Body of pancreas (tissue), 4 donors: ENCODE results near the gene EYS. TPM values are rescaled to one million over a fixed set of nuclear protein-coding genes. Genes with fewer than 3 reads are reported as not detected.

Experiments
- ATAC-seq: fragments of 150-250 bp; one replicate; pipeline ENCODE4 v1.9.1; 2016
- DNase-seq, 4 donors: peaks; one replicate each; pipeline ENCODE4 v3.0.0-alpha.2; 2019
- H3K27ac ChIP-seq, 4 donors: fragments of 200-600 bp; sonication (generic); 1 replicate in 3 of 4; 2 replicates in 1 of 4; pipeline versions ENCODE4 v1.5.1 to v1.6.1; 2016 to 2019; ENCODE audit warnings: mild to moderate bottlenecking in 1 of 4, mixed read lengths in 1 of 4, moderate library complexity in 1 of 4
- H3K27me3 ChIP-seq, 2 donors: fragments of 200-600 bp; sonication (generic); one replicate each; pipeline ENCODE4 v1.6.0; 2016; ENCODE audit warnings: mild to moderate bottlenecking in 1 of 2
- H3K36me3 ChIP-seq, 2 donors: fragments of 200-600 bp; sonication (generic); replicated peaks in 1 of 2; 2 replicates each; pipeline ENCODE4 v1.5.1; 2016; ENCODE audit warnings: low read depth in 2 of 2; ENCODE audit not compliant: insufficient read depth in 1 of 2
- H3K4me1 ChIP-seq: fragments of 200-600 bp; sonication (generic); one replicate; pipeline ENCODE4 v1.6.0; 2016
- H3K4me3 ChIP-seq, 2 donors: fragments of 200-600 bp; sonication (generic); 1 replicate in 1 of 2; 2 replicates in 1 of 2; pipeline ENCODE4 v1.5.1; 2016 to 2019
- H3K9me3 ChIP-seq, 3 donors: fragments of 200-600 bp; sonication (generic); 1 replicate in 2 of 3; 2 replicates in 1 of 3; pipeline ENCODE4 v1.5.1; 2016
- POLR2A ChIP-seq, 3 donors: fragments of 450-650 bp; IDR thresholded peaks; one replicate each; pipeline ENCODE4 v1.6.1; 2016; ENCODE audit warnings: antibody characterized with exemption in 3 of 3, mild to moderate bottlenecking in 2 of 3
- WGBS, 2 donors: methylation state at CpG; one replicate each; pipeline ENCODE4 v1.1.5; 2017; 5-methylcytosine and 5-hydroxymethylcytosine counted together
- intact Hi-C: fragments of 100-400 bp; cut with DNase I; formaldehyde crosslinking; loops from one replicate; pipeline ENCODE4 v1.15.1; 2023
- total RNA-seq, 2 donors: library from RNA; depleted of rRNA; stranded (reverse); fragments of >200 nt; gene quantifications; one replicate each; pipeline ENCODE4 v1.1.0, GENCODE V29; 2016
- TF ChIP-seq, protein P1 (sequence below), 7 experiments: fragments of 450-650 bp in 4 of 7; fragments of 200-600 bp in 3 of 7; sonication (generic) in 3 of 7; IDR thresholded peaks; one replicate each; pipeline ENCODE4 v1.5.1; 2016 to 2019; ENCODE audit warnings: antibody characterized with exemption in 7 of 7

Gene EYS
- total RNA-seq, 2 donors from 2014 or later = 0.26 TPM; not detected in 1

DNA sequence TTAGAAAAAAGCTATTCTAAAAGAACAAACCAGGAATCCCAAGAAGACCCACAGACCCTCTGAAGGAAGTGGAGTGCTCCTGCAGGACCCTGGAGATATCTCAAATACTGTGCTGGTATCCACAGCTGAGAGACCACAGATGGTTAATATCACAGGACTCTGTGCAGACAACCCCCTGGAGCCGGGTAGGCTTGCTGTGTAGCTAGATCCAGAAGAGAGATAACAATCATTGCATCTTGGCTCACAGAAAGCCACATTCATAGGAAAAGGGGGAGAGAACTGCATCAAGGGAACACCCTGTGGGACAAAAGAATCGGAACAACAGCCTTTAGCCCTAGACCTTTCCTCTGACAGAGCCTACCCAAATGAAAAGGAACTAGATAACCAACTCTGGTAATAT, 1381.9 kb downstream of the EYS start:
- Histone ChIP-seq H3K4me1 (no peaks in the 10 kb centered on the region), H3K9me3 (no peaks in the 10 kb centered on the region), H3K27me3 (no peaks in the 10 kb centered on the region), H3K4me3 (no peak overlapping the region), H3K36me3 (no peaks in the 10 kb centered on the region), H3K27ac (no peak overlapping the region)
- no peak for ATAC-seq
- TF ChIP-seq, protein P1, sequence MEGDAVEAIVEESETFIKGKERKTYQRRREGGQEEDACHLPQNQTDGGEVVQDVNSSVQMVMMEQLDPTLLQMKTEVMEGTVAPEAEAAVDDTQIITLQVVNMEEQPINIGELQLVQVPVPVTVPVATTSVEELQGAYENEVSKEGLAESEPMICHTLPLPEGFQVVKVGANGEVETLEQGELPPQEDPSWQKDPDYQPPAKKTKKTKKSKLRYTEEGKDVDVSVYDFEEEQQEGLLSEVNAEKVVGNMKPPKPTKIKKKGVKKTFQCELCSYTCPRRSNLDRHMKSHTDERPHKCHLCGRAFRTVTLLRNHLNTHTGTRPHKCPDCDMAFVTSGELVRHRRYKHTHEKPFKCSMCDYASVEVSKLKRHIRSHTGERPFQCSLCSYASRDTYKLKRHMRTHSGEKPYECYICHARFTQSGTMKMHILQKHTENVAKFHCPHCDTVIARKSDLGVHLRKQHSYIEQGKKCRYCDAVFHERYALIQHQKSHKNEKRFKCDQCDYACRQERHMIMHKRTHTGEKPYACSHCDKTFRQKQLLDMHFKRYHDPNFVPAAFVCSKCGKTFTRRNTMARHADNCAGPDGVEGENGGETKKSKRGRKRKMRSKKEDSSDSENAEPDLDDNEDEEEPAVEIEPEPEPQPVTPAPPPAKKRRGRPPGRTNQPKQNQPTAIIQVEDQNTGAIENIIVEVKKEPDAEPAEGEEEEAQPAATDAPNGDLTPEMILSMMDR (IDR thresholded peaks at IDR 0.05) = no peak
- TF ChIP-seq POLR2A (IDR thresholded peaks at IDR 0.05) = no peak
- WGBS, 2 donors = 41 to 45% methylated on average over 2 of the region's 2 CpGs
- intact Hi-C loops = no loop called here
- no peak for DNase-seq

DNA sequence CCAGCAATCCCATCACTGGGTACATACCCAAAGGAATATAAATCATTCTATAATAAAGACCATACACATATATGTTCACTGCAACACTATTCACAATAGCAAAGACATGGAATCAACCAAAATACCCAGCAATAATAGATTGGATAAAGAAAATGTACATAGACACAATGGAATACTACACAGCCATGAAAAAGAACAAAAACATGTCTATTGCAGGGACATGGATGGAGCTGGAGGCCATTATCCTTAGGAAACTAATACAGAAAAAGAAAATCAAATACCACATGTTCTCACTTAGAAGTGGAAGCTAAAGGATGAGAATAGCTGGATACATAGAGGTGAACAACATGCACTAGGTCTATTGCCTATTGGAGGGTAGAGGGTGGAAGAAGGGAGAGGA, 1396.8 kb downstream of the EYS start:
- no peak overlapping the region for H3K4me3 ChIP-seq
- TF ChIP-seq, protein P1 (IDR thresholded peaks at IDR 0.05) = no peak
- no peak for TF ChIP-seq POLR2A (IDR thresholded peaks at IDR 0.05)
- no peaks in the 10 kb centered on the region for H3K4me1 ChIP-seq
- H3K27ac ChIP-seq = no peak overlapping the region
- DNase-seq (no peak), ATAC-seq (no peak)
- intact Hi-C loops = no loop called here
- no peaks in the 10 kb centered on the region for H3K9me3 ChIP-seq
- no peaks in the 10 kb centered on the region for H3K36me3 ChIP-seq
- no peaks in the 10 kb centered on the region for H3K27me3 ChIP-seq

DNA sequence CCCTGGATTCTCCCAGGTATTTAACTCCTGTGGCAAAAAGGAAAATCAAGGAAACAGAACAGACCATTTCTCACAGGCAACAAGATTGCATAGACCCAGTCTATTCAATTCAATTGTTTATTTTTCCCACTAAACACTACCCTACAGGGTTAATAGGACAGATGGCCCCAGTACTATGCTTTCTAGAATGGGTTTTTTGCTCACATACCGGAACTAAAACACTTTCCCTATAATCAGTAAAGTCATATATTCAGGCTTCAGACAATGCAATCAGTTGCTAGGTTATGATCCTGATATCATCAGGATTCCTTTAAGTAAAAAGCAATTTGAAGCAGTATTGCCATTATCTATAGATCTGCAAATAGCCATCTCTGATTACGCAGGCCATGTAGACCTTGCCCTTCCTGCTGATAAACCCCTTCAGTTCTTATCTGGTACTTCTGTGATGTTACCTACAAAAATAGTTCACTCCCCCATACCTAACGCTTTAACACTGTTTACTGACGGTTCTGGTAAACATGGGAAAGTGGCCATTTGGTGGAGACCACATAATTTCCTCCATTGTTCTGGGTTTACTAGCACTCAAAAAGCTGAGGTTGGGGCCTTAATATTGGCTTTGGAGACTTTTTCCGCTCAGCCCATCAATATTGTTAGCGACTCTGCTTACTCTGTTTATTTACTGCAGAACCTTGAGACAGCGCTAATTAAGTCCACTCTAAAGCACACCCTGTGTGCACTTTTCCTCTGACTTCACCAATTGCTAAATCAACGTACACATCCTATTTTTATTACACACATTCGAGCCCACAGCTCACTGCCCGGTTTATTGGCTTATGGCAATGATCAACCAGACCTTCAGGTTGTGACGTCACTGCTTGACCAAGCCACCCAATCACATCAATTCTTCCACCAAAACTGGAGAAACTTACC, 1405.5 kb downstream of the EYS start:
- no peak for TF ChIP-seq POLR2A (IDR thresholded peaks at IDR 0.05)
- TF ChIP-seq, protein P1 (IDR thresholded peaks at IDR 0.05) = no peak
- Histone ChIP-seq H3K27ac (no peak overlapping the region), H3K9me3 (no peaks in the 10 kb centered on the region), H3K27me3 (no peaks in the 10 kb centered on the region), H3K36me3 (no peaks in the 10 kb centered on the region), H3K4me3 (no peak overlapping the region), H3K4me1 (no peaks in the 10 kb centered on the region)
- WGBS, 2 donors = 34 to 41% methylated on average over 11 of the region's 11 CpGs
- intact Hi-C loops = no loop called here
- ATAC-seq = no peak
- DNase-seq = no peak

DNA sequence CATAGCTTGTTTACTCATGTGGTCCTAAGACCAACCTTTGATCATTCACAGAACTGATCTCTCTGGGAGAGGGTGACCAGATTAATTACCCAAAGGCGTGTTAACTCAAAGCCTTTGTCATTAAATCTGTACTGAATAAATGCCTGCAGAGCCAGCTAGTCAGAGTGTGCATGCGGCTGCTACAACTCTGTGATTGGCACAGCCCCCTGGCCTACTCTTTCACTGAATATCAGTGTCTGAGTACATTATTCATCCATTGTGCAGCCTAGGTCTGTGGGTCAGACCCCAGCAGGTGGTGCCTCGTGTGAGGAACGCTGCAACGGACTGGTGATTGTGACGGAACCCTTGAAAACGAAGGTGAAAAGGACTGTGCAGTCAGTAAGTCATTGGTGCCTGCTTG, 1407.8 kb downstream of the EYS start:
- 56 to 72% methylated on average over 7 of the region's 7 CpGs for WGBS, 2 donors
- TF ChIP-seq POLR2A (IDR thresholded peaks at IDR 0.05) = no peak
- TF ChIP-seq, protein P1 (IDR thresholded peaks at IDR 0.05) = no peak
- intact Hi-C loops = no loop called here
- no peaks in the 10 kb centered on the region for H3K4me1 ChIP-seq
- H3K27me3 ChIP-seq = no peaks in the 10 kb centered on the region
- DNase-seq (no peak), ATAC-seq (no peak)
- H3K9me3 ChIP-seq = no peaks in the 10 kb centered on the region
- no peak overlapping the region for H3K4me3 ChIP-seq
- no peak overlapping the region for H3K27ac ChIP-seq
- H3K36me3 ChIP-seq = no peaks in the 10 kb centered on the region

DNA sequence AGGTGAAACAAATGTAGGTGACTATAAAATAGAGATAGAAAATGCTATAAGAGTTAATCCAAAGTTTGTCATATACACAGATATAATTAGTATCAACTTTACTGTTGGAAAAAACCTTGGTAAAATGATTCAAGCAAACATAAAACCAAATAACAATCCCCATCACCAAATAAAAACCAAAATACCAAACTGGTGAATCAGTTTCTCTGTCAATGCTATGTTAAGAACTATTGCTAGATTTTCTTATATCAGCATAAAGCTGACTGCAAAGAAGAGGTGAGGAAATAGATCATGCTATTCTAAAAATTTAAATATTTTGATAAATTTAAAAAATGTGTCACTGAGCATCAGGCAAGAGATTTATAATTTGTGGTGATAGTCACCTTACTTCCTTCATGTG, 1413.0 kb downstream of the EYS start:
- ATAC-seq (no peak), DNase-seq (no peak)
- Histone ChIP-seq H3K27ac (no peak overlapping the region), H3K36me3 (no peaks in the 10 kb centered on the region), H3K27me3 (no peaks in the 10 kb centered on the region), H3K4me3 (no peak overlapping the region), H3K4me1 (no peaks in the 10 kb centered on the region), H3K9me3 (no peaks in the 10 kb centered on the region)
- TF ChIP-seq, protein P1 (IDR thresholded peaks at IDR 0.05) = no peak
- no peak for TF ChIP-seq POLR2A (IDR thresholded peaks at IDR 0.05)
- intact Hi-C loops = no loop called here
